Right ventricle myocardium inferior (tissue), 1 donor: Measurements from ENCODE around the gene EPS8. TPM values are rescaled to one million over a fixed set of nuclear protein-coding genes. Genes with fewer than 3 reads are reported as not detected.
A peak's percentile ranks its signal among the peaks of the same experiment; 100 is the strongest.
"Not testable (repeated sequence)": the region's sequence is repeated elsewhere in the genome, so short reads cannot be mapped to it uniquely, and the experiment has no call there.

ENCODE experiments used
- ATAC-seq: fragments of 200-7000 bp; cut with Tn5 transposase; one replicate; pipeline ENCODE4 v1.9.1; 2020; ENCODE audit warnings: mild to moderate bottlenecking, moderate library complexity
- DNase-seq: peaks from one replicate; pipeline ENCODE4 v3.0.0; 2021; ENCODE audit errors: missing footprints
- intact Hi-C: fragments of 100-400 bp; cut with DNase I; formaldehyde crosslinking; loops from one replicate; pipeline ENCODE4 v1.11.0; 2022
- total RNA-seq: library from RNA; stranded (reverse); fragmentation: NEBNext Ultra II Directional; extraction: Animal tissue kit (Norgen Biotek cat#: 25700); gene quantifications from one replicate; pipeline ENCODE4 v1.2.1, GENCODE V29; 2021
- donor health status: DM: no; HTN: yes; CAD: no; lungs with severe emphysema.

Gene EPS8
- total RNA-seq, 1 donor from 2014 or later, result 20.7 TPM

DNA sequence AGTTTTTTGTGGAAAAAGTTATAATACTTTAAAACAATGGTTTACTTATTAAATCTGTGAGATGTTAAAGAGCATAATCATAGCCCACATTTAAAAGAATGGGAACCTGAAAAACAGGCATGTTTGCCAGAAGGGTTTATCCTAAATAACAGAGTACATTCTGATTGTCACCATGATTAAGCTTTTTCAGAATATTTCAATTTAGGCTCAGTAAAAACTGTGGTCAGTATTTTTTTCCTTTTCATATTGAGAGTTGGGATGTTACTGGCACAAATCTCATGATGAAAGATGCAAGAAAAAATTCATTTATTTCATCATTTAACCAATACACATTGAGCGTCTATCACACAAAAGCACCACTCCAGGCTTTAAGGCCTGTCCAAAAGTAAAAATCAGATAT is 18.6 kb downstream of the EPS8 start:
- intact Hi-C loops, result loop anchor here (5.0 kb wide), 1 partner anchor 178 kb away; no protein-coding TSS in a partner anchor
- DNase-seq (no peak), ATAC-seq (no peak)

DNA sequence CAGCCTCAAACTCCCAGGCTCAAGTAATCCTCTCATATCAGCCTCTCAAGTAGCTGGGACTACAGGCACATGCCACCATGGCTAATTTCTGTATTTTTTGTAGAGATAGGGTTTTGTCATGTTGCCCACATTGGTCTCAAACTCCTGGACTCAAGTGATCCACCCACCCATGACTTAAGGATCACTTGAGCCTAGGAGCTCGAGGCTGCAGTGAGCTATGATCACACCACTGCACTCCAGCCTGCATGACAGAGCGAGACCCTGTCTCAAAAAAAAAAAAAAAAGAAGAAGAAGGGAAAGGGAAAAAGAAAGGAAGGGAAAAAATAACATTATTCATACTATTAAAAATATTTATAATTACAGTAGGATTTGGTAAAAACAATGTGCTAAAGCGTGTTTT is 19.2 kb downstream of the EPS8 start:
- intact Hi-C loops, result loop anchor here (5.0 kb wide), 1 partner anchor 178 kb away; no protein-coding TSS in a partner anchor
- ATAC-seq, result no peak
- no peak for DNase-seq

DNA sequence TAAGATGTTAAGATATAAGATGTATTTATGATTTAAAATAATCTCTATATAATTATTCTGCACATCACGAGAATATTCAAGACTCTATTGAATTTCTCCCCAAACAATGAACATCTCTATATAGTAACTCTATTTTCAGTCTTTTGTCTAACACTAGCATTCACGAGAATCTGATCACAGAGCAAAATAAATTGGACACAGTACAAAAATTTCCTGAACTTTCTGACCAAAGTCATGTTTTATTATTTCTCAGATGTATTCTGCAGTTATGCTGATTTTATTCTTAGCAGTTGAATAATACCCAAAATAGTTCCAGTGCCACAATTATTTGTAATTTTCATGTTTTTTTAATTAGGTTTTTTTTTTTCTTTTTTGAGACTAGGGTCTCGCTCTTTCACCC is 19.6 kb downstream of the EPS8 start:
- DNase-seq (no peak), ATAC-seq (no peak)
- intact Hi-C loops, result no loop called here

DNA sequence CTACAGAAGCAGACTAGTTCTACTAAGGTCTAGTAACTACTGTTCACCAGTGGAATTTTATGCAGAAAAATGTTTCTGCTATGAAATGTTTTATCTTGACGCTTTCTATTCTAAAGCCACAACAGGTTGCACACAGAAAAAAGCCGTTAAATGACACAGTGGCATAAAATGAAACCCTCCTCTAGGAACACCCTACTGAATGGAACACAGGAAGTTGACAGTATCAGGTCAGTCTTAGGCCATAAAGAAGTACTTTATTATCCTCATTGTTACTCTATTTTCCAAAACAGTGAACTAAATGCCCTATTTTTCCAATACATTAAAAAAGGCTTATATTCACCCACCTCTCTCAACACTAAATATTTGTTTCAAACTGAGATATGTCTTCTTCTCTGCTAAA is 21.9 kb downstream of the EPS8 start:
- ATAC-seq (no peak), DNase-seq (no peak)
- intact Hi-C loops, result no loop called here

DNA sequence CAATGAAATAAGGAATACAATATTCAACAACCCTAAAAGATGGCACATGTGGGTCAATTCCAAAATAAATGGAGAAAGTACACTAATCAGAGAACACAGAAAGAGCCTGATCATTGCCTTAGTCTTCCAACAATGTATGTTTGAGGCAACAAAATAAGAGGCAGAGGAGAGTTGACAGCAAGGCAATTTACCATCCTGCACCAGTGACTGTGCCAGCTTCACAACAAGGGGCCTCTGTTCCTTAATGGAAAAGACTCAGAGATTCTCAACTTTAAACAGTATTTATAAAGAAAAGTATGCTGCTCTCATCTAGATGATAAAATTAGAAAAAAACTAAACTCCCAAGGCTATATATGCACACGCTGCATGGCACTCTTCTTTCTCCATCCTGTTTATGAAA is 25.9 kb downstream of the EPS8 start:
- no peak for ATAC-seq
- no peak for DNase-seq
- intact Hi-C loops, result no loop called here

DNA sequence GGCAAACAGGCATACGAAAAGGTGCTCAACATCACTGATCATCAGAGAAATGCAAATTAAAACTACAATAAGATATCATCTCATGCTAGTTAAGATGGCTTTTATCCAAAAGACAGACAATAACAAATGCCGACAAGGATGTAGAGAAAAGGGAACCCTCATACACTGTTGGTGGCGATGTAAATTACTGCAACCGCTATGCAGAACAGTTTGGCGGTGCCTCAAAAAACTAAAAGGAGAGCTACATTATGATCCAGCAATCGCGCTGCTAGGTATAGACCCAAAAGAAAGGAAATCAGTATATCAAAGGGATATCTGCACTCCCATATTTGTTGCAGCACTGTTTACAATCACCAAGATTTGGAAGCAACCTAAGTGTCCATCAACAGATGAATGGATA is 27.0 kb downstream of the EPS8 start:
- intact Hi-C loops, DNase-seq, ATAC-seq: not testable (repeated sequence)

DNA sequence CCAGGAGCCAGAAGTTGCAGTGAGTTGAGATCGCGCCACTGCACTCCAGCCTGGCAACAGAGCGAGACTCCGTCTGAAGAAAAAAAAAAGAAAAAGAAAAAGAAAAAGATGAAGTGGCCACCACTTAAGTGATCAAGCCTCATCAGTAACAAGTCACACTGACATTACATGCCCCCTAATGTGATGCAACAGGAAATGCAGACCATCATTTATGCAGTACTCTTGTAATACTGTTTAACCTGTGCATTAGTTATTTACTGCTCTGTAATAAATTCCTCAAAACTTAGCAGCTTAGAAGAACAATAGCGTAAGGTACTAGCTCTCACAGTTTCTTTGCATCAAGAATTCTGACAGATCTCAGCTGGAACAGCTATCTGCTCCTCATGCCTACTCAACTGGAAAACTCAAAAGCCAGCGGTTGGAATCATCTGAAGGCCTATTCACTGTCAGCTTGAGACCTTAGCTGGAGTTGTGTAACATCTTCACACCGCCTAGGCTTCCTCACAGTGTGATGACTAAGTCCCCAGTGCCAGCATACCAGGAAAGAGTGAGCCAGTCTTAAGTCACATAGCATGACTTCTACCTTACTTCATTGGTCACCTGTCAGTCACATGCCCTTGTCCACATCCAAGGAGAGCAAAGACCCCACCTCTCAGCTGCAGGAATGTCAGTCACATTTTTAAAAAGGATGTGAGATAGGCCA is 31.5 kb downstream of the EPS8 start:
- intact Hi-C loops, result no loop called here
- no peak for DNase-seq
- no peak for ATAC-seq

DNA sequence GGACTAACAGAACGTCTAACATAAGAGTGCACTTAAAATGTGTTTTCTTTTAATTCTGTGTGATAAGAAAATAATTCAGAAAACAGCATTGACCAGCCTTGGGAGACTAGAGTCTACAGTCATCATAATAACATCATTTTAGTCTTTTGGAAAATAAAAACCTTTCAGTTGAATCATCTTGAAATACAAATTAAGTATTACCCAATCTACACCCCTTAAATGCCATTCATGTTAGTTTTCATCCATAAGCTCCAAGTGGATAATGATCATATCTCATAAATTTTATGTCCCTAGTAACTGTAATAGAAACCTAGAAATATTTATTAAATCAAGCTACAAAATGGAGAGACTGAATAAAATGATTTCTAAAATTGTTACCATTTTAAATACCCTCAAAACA is 32.4 kb downstream of the EPS8 start:
- ATAC-seq (no peak), DNase-seq (no peak)
- intact Hi-C loops, result no loop called here

DNA sequence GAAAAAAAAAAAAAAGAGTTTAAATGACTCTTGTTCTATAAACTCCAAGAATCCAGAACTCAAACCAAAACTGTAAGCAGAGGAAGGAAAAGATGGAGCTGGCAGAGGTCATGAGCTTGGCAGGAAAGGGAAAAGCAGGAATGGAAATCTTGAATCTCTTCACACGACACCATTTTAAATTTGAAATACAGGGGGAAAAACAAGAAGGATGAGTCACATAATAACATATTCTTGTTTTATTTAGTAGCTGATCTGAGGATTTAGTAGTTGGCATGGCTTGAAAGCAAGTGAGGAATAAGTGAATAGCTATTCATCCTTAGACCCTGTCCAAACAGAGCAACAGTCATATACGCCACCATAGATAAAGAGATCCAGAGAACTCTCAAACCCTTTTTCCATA is 35.0 kb downstream of the EPS8 start:
- DNase-seq (no peak), ATAC-seq (no peak)
- intact Hi-C loops, result no loop called here

DNA sequence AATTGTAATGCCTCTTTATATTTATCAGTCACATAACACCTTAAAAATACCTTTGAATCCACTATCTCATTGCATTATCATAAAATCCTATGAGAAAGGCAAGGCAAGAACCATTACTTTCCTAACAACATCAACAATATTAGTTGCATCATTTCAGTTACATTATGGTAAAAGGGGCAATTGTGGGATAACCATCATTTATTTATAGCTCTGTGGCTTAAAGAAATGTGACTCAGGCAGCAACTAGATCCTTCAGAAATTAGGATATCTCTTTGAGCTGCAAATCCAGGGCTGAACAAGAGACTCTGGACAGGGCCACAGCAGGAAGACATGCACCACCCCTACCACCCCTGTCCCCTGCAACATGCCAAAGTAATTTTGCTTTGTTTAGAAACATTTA is 36.4 kb downstream of the EPS8 start:
- intact Hi-C loops, result no loop called here
- no peak for ATAC-seq
- no peak for DNase-seq

DNA sequence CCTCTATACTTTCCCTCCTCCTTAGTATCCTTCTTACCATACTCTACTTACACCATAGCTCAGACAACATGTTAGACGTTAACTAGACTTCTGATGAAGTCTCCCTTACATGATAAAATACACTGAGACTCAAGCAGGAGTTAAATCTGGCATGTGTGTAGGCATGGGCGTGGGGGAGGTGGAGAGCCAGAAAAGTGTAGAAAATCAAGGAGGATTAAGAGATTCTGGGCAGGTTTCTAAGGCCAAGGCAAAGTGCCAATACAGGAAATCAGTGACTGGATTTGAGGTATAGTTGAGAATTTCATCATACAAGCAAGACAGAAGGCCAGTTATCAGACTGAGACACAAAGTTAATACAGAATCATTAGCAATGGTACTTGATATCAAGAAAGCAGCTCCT is 37.4 kb downstream of the EPS8 start:
- no peak for ATAC-seq
- intact Hi-C loops, result no loop called here

DNA sequence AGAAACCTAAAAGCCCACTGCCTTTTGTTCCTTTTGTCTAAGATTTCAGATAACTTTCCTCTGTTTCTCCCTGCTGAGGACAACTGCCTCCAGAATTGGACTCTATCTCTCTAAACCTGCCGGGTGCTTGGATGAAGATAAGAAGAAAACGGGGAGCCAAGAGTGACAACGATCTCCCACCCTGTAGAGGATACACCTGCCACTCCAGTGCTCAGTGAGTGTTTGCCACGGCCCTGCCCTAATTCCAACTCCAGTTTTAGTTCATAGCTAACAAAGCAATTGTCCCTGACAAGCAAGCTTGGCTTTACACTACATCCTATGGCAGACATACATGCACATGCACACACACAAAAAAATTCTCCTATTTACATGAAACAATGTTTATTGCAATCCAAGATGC is 39.3 kb downstream of the EPS8 start:
- intact Hi-C loops, result no loop called here
- DNase-seq (no peak), ATAC-seq (no peak)

More for the DNA sequence above, 37.4 kb downstream of the EPS8 start:
- no peak for DNase-seq

DNA sequence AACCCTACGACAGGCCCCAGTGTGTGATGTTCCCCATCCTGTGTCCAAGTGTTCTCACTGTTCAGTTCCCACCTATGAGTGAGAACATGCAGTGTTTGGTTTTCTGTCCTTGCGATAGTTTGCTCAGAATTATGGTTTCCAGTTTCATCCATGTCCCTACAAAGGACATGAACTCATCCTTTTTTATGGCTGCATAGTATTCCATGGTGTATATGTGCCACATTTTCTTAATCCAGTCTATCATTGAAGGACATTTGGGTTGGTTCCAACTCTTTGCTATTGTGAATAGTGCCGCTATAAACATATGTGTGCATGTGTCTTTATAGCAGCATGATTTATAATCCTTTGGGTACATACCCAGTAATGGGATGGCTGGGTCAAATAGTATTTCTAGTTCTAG is 47.3 kb downstream of the EPS8 start:
- ATAC-seq, intact Hi-C loops, DNase-seq: not testable (repeated sequence)

DNA sequence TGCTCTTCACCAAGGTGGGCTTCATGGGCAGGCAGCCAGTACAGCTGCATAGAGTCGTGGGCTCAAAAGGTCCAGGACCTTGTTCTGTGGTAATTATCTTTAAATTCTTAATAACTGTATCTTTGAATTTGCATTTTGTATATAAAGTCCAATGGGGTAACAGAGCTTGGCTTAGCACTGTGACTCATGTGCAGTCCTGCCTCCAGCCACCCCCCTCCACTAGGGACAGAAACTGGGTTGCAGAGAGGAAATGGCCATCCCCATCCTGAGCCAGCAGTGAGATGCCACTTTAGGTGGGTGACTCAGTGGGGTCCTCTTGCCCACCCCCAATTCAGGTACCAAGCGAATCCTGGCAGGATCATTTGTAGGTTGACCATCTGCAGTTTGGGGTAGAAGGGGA is 48.1 kb downstream of the EPS8 start:
- no peak for DNase-seq
- ATAC-seq, result no peak
- intact Hi-C loops, result no loop called here

DNA sequence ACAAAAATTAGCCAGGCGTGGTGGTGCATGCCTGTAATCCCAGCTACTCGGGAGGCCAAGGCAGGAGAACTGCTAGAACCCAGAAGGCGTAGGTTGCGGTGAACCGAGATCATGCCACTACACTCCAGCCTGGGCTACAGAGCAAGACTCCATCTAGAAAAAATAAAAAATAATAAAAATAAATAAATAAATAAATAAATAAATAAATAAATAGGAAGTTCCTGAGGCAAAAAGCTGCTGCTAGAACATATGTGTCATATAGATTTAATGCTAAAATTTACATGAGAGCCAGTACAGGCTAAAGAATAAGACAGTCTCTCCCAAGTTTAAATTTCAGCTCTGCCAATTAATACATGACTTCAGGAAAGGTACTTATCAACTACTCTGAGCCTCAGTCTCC is 48.8 kb downstream of the EPS8 start:
- DNase-seq, intact Hi-C loops: not testable (repeated sequence)

DNA sequence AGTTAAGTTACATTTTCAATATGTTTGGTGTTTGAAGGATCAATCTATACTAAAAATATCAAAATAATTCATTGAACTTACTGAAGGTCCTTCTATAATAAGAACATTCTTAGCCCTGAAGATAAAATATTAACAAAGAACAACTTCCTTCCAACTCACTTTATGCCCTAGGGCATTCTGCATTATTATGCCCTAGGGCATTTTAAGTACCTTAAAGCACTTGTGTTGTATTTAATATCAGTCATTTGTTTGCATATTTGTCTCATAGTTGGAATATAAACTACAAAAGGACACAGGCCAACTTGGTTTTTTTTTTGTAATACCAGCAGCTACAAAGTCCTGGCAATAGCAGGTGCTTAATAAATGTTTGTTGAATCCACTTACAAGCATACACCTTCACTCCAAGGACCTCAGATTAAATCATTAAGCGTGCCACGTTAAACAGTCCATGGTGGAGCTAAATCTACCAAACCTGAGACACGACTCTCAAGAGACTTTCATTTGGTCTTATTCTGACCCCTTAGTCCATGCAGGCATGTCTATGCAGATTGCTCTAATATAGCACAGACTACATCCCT is 50.7 kb downstream of the EPS8 start:
- ATAC-seq, result no peak
- no peak for DNase-seq
- intact Hi-C loops, result loop anchor here (10.0 kb wide), 1 partner anchor 74 kb away; no protein-coding TSS in a partner anchor

More for the DNA sequence above, 48.8 kb downstream of the EPS8 start:
- ATAC-seq, result not testable (repeated sequence)

DNA sequence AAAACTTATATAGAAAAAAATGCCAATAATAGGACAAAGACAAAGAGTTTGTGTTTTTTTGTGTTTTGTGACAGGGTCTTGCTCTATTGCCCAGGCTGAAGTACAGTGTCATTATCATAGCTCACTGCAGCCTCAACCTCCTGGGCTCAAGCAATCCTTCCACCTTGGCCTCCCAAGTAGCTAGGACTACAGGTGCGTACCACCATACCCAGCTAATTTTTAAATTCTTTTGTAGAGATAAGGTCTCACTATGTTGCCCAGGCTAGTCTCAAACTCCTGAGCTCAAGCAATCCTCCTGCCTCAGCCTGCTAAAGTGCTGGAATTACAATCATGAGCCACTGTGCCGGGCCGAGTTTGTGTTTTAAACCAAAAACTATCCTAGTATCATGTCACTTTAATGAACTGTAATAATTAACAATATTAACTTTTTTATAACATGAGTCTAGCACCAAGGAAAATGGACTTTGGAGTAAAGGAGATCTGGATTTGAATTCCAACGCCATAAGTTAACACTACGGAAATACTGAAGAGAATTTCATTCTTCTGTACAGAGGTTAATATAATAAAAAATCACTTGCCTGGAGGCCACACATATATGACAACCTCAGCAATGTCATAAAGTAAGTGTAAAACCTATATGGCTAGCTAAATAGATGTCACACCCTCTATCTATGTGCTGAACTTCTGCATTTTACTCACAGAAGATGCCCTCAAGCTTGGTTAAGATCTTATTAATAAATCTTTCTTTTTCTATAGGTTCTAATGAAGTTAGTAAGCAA is 53.2 kb downstream of the EPS8 start:
- ATAC-seq (no peak), DNase-seq (no peak)
- intact Hi-C loops, result loop anchor here (10.0 kb wide), 1 partner anchor 71 kb away; no protein-coding TSS in a partner anchor

DNA sequence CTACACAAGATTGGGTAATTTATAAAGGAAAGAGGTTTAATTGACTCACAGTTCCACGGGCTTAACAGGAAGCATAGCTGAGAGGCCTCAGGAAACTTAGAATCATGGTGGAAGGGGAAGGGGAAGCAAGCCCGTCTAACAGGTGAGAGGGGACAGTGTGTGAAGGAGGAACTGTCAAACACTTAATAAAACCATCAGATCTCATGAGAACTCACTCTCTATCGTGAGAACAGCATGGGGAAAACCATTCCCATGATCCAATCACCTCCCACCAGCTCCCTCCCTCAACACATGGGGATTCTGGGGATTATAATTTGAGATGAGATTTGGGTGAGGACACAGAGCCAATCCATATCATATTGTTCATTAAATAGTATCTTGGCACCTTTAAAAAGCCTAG is 56.1 kb downstream of the EPS8 start:
- no peak for ATAC-seq
- intact Hi-C loops, result loop anchor here (10.0 kb wide), 1 partner anchor 68 kb away; no protein-coding TSS in a partner anchor
- no peak for DNase-seq

DNA sequence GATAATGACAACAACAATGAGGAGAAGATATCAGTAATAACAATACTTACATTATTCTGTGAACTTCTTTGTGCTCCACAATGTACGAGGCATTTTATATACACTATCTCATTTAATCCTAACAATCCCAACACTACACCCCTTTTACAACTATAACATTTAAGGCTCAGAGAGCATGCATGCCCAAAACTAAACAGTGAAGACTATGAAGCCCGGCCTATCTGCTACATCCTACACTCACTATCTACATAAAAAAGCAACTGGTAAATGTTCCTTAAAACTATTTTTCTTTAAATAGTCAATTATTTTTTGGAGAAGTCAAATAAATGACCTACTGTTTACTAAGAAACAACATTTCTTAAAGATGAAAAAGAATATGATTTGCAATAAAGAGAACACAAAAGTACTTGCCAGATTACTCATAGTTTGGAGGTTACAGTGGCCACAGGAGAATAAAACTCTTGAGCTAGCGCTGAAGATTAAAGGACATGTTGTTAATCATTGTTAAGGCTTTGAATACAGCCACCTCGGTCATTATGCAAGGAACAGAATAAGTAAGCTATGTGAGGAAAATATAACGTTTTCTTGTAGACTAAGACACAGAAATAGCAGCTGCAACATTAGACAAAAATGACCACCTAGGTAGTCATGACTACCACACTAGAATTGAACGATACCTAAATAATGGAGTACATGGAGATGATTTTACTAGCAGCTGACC is 56.7 kb downstream of the EPS8 start:
- ATAC-seq, result peak; percentile 57
- no peak for DNase-seq
- intact Hi-C loops, result loop anchor here (10.0 kb wide), 1 partner anchor 68 kb away; no protein-coding TSS in a partner anchor
